ENCODE data around the gene ADAM29.
"Not testable (repeated sequence)": the region's sequence is repeated elsewhere in the genome, so short reads cannot be mapped to it uniquely, and the experiment has no call there.

The ADAM29 gene

GRCh38 chr4:174918058-174918457, at the start of gene ADAM29:
Gene ADAM29, plus strand, starts transcription at chr4:174918358. Its CDS starts 57,168 bp downstream, at chr4:174975526.
- DNase-seq, result no peak

GRCh38 chr4:174869339-174869738, 48.8 kb upstream of the ADAM29 start:
- DNase-seq, result no peak

- DNase-seq, result no peak
Measured at GRCh38 chr4:174870311-174870710, 47.8 kb upstream of the ADAM29 start.

GRCh38 chr4:174871407-174871806, 46.8 kb upstream of the ADAM29 start:
- no peak for DNase-seq

- DNase-seq, result not testable (repeated sequence)
Measured at GRCh38 chr4:174873146-174873545, 45.0 kb upstream of the ADAM29 start.

- DNase-seq, result no peak
Measured at GRCh38 chr4:174873931-174874330, 44.2 kb upstream of the ADAM29 start.

- DNase-seq, result no peak
Measured at GRCh38 chr4:174874898-174875297, 43.3 kb upstream of the ADAM29 start.

GRCh38 chr4:174880001-174880400, 38.2 kb upstream of the ADAM29 start:
- DNase-seq, result no peak

- DNase-seq, result no peak
Measured at GRCh38 chr4:174882317-174882992, 35.7 kb upstream of the ADAM29 start.

GRCh38 chr4:174907508-174907907, 10.7 kb upstream of the ADAM29 start:
- no peak for DNase-seq

GRCh38 chr4:174910271-174910670, 7.9 kb upstream of the ADAM29 start:
- DNase-seq, result no peak

GRCh38 chr4:174912919-174913543, 5.1 kb upstream of the ADAM29 start:
- DNase-seq, result no peak

GRCh38 chr4:174919886-174920423, 1.8 kb downstream of the ADAM29 start:
- DNase-seq, result no peak

- DNase-seq, result no peak
Measured at GRCh38 chr4:174926958-174927357, 8.8 kb downstream of the ADAM29 start.

- DNase-seq, result no peak
Measured at GRCh38 chr4:174928174-174928573, 10.0 kb downstream of the ADAM29 start.

- DNase-seq, result no peak
Measured at GRCh38 chr4:174928575-174929253, 10.6 kb downstream of the ADAM29 start.

- no peak for DNase-seq
Measured at GRCh38 chr4:174929346-174929745, 11.2 kb downstream of the ADAM29 start.

- DNase-seq, result no peak
Measured at GRCh38 chr4:174930895-174931294, 12.7 kb downstream of the ADAM29 start.

- no peak for DNase-seq
Measured at GRCh38 chr4:174933083-174933482, 14.9 kb downstream of the ADAM29 start.

- no peak for DNase-seq
Measured at GRCh38 chr4:174934360-174934759, 16.2 kb downstream of the ADAM29 start.

- DNase-seq, result no peak
Measured at GRCh38 chr4:174935607-174936006, 17.4 kb downstream of the ADAM29 start.

- DNase-seq, result no peak
Measured at GRCh38 chr4:174940002-174940401, 21.8 kb downstream of the ADAM29 start.

- DNase-seq, result no peak
Measured at GRCh38 chr4:174946246-174946645, 28.1 kb downstream of the ADAM29 start.

GRCh38 chr4:174948826-174949225, 30.7 kb downstream of the ADAM29 start:
- DNase-seq, result no peak

All from femur (tissue), 1 donor.